ENCODE results near the gene ITGB7.

DNA sequence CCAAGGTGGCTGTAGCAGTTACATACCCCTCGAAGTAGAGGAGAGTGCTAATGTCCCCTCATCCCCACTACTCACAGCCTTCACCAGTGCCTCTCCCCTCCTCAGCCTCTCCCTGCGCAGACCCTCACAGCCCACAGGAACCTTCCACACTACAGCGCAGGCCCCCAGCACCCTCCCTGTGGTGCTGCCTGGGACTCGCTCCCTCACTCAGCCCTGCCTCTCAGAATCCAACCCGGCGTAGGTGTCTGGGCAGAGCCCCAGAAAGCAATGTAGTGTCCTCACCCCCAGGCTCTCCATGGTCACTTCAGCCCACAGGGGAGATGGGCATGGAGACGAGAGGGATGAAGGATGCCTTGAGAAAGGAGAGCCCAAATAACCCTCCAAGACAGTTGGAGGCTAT, 37.4 kb downstream of the ITGB7 start:
- TF ChIP-seq, protein P1, sequence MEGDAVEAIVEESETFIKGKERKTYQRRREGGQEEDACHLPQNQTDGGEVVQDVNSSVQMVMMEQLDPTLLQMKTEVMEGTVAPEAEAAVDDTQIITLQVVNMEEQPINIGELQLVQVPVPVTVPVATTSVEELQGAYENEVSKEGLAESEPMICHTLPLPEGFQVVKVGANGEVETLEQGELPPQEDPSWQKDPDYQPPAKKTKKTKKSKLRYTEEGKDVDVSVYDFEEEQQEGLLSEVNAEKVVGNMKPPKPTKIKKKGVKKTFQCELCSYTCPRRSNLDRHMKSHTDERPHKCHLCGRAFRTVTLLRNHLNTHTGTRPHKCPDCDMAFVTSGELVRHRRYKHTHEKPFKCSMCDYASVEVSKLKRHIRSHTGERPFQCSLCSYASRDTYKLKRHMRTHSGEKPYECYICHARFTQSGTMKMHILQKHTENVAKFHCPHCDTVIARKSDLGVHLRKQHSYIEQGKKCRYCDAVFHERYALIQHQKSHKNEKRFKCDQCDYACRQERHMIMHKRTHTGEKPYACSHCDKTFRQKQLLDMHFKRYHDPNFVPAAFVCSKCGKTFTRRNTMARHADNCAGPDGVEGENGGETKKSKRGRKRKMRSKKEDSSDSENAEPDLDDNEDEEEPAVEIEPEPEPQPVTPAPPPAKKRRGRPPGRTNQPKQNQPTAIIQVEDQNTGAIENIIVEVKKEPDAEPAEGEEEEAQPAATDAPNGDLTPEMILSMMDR (IDR thresholded peaks at IDR 0.05), result no peak
- no peak for TF ChIP-seq POLR2A (IDR thresholded peaks at IDR 0.05)

Measured in adrenal gland (tissue), 5 donors.